Esophagus squamous epithelium (tissue), 4 donors: ENCODE data around the gene KLHDC8A.
"Not testable (repeated sequence)": the region's sequence is repeated elsewhere in the genome, so short reads cannot be mapped to it uniquely, and the experiment has no call there.

Source experiments
- CTCF ChIP-seq, 6 experiments: fragments of 450-650 bp in 4 of 6; fragments of 200-600 bp in 2 of 6; sonication (generic) in 2 of 6; IDR thresholded peaks; one replicate each; pipeline ENCODE4 v1.5.1; 2016 to 2019; ENCODE audit warnings: antibody characterized with exemption in 6 of 6, mild to moderate bottlenecking in 4 of 6, moderate library complexity in 4 of 6
- POLR2A ChIP-seq, 4 donors: fragments of 450-650 bp; IDR thresholded peaks; one replicate each; pipeline ENCODE4 v1.6.1; 2017; ENCODE audit warnings: antibody characterized with exemption in 4 of 4, mild to moderate bottlenecking in 4 of 4, moderate library complexity in 3 of 4

DNA sequence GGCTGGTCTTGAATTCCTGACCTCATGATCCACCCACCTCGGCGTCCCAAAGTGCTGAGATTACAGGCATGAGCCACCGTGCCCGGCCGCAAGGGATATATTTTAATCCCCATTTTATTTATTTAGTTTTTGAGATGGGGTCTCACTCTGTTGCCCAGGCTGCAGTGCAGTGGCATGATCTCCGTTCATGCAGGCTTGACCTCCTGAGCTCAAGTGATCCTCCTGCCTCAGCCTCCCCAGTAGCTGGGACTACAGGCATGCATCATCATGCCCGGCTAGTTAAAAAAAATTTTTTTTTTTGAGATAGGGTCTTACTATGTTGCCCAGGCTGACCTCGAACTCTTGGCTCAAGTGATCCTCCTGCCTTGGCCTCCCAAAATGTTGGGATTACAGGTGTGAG is 8.4 kb upstream of the KLHDC8A start:
- not testable (repeated sequence) for TF ChIP-seq POLR2A, CTCF (IDR thresholded peaks at IDR 0.05)
